ENCODE measurements around the gene DAB1. TPM values are rescaled to one million over a fixed set of nuclear protein-coding genes. Genes with fewer than 3 reads are reported as not detected.

Gene DAB1
- total RNA-seq, 3 donors from 2014 or later = 0.61 to 2.0 (median 0.92) TPM

DNA sequence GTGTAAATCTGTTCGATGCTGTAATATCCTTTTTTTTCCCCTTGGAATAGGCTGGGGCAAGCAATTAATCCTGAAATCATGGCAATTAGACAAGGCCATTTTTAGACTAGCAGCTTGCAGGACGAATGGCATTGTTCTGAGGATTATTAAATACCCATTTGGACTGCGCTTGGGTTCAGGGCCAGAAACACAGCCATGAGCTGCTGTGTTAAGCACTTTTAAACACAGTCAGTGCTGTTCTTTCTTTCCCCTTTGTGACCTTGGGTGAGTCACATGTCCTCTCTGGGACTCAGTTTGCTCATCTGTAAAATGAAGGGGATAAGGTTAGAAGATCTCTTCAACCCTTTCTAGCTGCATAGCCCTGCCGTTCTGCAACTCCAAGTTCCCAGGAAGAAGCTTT, 399.4 kb downstream of the DAB1 start:
- Histone ChIP-seq H3K36me3 (ENCODE audit: low read depth) (no peaks in the 10 kb centered on the region), H3K4me3 (no peak overlapping the region), H3K4me1 (ENCODE audit: low read depth) (no peaks in the 10 kb centered on the region), H3K9me3 (no peaks in the 10 kb centered on the region)
- TF ChIP-seq, protein P1, sequence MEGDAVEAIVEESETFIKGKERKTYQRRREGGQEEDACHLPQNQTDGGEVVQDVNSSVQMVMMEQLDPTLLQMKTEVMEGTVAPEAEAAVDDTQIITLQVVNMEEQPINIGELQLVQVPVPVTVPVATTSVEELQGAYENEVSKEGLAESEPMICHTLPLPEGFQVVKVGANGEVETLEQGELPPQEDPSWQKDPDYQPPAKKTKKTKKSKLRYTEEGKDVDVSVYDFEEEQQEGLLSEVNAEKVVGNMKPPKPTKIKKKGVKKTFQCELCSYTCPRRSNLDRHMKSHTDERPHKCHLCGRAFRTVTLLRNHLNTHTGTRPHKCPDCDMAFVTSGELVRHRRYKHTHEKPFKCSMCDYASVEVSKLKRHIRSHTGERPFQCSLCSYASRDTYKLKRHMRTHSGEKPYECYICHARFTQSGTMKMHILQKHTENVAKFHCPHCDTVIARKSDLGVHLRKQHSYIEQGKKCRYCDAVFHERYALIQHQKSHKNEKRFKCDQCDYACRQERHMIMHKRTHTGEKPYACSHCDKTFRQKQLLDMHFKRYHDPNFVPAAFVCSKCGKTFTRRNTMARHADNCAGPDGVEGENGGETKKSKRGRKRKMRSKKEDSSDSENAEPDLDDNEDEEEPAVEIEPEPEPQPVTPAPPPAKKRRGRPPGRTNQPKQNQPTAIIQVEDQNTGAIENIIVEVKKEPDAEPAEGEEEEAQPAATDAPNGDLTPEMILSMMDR (IDR thresholded peaks at IDR 0.05) = no peak
- intact Hi-C loops (cut with DNase I, micrococcal nuclease) = no loop called here
- DNase-seq = no peak
- ATAC-seq = no peak

- Histone ChIP-seq H3K9me3 (no peaks in the 10 kb centered on the region), H3K4me3 (no peak overlapping the region), H3K36me3 (ENCODE audit: low read depth) (no peaks in the 10 kb centered on the region), H3K4me1 (ENCODE audit: low read depth) (no peaks in the 10 kb centered on the region)
- intact Hi-C loops (cut with DNase I, micrococcal nuclease) = no loop called here
- DNase-seq = no peak
- ATAC-seq = no peak
- TF ChIP-seq, protein P1 (IDR thresholded peaks at IDR 0.05) = no peak
These were observed 403.6 kb downstream of the DAB1 start for GRCh38 chr1:57020216-57020615.

DNA sequence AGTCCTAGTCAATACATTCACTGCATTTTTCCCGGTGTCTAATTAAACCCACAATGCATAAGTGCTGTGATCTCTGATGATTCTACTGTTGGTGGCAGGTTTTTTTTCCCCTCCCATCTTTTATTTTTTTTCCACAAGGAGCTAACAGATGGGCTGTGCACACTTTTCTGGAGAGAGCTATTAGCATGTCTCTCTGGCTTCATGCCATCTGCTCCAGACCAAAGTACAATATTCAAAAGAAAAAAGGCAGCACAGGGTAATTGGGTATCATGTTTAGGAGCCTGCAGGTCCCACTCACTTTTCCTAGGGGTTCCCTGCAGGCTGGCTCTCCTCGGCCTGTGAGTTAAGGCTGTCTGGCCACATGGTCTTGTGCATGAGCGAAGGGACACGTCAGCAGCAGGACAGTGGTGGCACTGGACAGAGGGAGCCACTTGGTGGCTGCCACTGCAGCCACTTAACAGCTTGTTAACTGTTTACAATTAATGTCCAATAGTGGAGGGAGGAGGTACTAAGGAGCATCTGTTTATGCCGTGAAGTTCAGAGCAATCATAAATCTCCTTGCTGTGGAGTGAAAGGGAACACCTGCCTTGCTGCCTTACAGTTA, 404.5 kb downstream of the DAB1 start:
- no peaks in the 10 kb centered on the region for H3K36me3 ChIP-seq (ENCODE audit: low read depth)
- TF ChIP-seq, protein P1 (IDR thresholded peaks at IDR 0.05) = no peak
- no peaks in the 10 kb centered on the region for H3K4me1 ChIP-seq (ENCODE audit: low read depth)
- ATAC-seq = no peak
- H3K9me3 ChIP-seq = no peaks in the 10 kb centered on the region
- intact Hi-C loops (cut with DNase I, micrococcal nuclease) = no loop called here
- no peak for DNase-seq
- H3K4me3 ChIP-seq = no peak overlapping the region

GRCh38 chr1:57018119-57018518, 405.7 kb downstream of the DAB1 start:
- TF ChIP-seq, protein P1 (IDR thresholded peaks at IDR 0.05) = no peak
- H3K4me1 ChIP-seq (ENCODE audit: low read depth) = no peaks in the 10 kb centered on the region
- no peaks in the 10 kb centered on the region for H3K36me3 ChIP-seq (ENCODE audit: low read depth)
- H3K9me3 ChIP-seq = no peaks in the 10 kb centered on the region
- H3K4me3 ChIP-seq = no peak overlapping the region
- intact Hi-C loops (cut with DNase I, micrococcal nuclease) = no loop called here
- ATAC-seq = no peak
- no peak for DNase-seq

- no peak overlapping the region for H3K4me3 ChIP-seq
- intact Hi-C loops (cut with DNase I, micrococcal nuclease) = no loop called here
- DNase-seq (no peak), ATAC-seq (no peak)
- TF ChIP-seq, protein P1 (IDR thresholded peaks at IDR 0.05) = no peak
- H3K36me3 ChIP-seq (ENCODE audit: low read depth) = no peaks in the 10 kb centered on the region
- no peaks in the 10 kb centered on the region for H3K9me3 ChIP-seq
- H3K4me1 ChIP-seq (ENCODE audit: low read depth) = no peaks in the 10 kb centered on the region
These were observed 406.1 kb downstream of the DAB1 start for GRCh38 chr1:57017717-57018116.

DNA sequence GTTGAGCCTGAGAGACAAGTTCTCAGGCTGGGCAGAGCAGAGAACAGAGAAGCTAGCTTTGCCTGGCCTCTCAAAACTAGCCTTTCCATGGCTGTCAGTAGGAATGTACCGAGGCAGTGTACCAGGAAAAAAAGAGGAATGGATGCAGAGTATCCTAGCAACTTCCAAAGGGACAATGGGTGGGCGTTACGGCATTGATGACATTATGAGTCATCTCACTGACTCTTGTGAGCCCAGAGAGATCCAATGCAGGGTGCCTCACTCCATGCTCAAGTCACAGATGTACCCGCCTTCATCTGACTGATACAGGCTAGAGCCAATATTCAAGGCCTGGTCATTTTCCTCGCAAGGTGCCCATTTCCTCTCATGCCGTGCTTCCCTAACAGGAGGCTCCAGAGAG, 406.7 kb downstream of the DAB1 start:
- no peak for ATAC-seq

More for the DNA sequence above, 406.7 kb downstream of the DAB1 start:
- no peaks in the 10 kb centered on the region for H3K36me3 ChIP-seq (ENCODE audit: low read depth)
- DNase-seq = no peak
- TF ChIP-seq, protein P1 (IDR thresholded peaks at IDR 0.05) = no peak
- no peak overlapping the region for H3K4me3 ChIP-seq
- intact Hi-C loops (cut with DNase I, micrococcal nuclease) = no loop called here
- H3K4me1 ChIP-seq (ENCODE audit: low read depth) = no peaks in the 10 kb centered on the region
- no peaks in the 10 kb centered on the region for H3K9me3 ChIP-seq
